HG03159 (cell line): ENCODE measurements around the gene CARMIL1.

Experiments
- ATAC-seq: cut with Tn5 transposase; IDR thresholded peaks from one replicate; pipeline ENCODE4 v1.9.1; 2021; ENCODE audit warnings: mild to moderate bottlenecking, moderate library complexity; ENCODE audit not compliant: unreplicated experiment

The CARMIL1 gene

GRCh38 chr6:25332165-25332564, 53.0 kb downstream of the CARMIL1 start:
- ATAC-seq, result no peak

DNA sequence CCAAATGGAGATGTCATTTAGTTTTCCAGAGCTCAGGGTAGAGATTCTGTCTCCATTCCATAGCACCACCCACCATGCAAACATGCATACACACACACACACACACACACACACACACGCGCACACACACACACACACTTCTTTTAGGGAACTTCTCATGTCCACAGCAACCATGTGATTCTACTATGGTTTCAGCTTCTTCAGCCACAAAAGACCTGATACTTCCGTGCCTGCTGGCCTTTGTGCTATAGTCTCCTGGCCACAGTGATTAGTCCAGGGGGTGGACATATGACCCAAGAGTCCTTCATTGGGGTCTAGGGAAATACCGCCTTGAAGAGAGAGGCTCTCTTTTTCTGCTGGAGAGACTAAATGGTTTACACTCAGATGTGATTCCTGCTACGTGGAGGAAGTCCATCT, 53.5 kb downstream of the CARMIL1 start:
- no peak for ATAC-seq

- no peak for ATAC-seq
Observed at GRCh38 chr6:25333471-25333870, 54.3 kb downstream of the CARMIL1 start.

- no peak for ATAC-seq
Observed at GRCh38 chr6:25334793-25335192, 55.6 kb downstream of the CARMIL1 start.

DNA sequence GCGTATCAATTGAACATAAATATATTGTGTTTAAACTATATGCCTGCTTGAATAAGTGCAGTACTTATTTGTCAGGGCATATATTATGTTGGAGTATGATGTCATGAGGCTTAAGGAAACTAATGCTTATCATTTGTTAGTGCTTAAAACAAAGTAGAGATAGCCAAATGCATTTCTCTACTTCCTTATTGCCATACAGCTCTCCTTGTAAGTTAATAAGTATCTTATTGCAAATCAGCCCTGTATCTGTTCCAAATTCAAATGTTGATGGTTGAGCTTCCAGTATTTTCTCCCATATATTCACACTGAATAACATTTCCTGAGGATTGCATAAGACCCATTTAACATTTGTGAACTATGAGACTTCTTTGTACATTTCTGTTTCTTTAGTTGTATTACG, 57.8 kb downstream of the CARMIL1 start:
- ATAC-seq, result no peak

DNA sequence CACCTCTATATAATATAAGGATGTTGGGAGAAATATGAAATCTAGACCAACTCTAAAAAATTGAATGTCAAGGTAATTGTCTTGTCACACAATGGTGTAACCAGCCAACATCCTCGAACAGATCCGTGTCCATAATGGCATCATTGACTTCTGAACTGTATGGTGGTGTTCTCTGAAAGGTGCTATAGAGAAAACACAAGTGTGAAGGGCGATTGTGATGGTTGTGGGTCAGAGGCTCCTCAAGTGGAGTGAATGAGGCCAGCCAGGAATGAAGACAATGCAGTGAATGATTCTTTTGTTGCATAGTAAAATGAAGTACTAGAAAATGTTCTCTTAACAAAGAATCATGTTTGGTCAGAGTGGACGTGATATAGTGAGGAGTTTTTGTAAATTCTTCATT, 58.3 kb downstream of the CARMIL1 start:
- ATAC-seq, result no peak

DNA sequence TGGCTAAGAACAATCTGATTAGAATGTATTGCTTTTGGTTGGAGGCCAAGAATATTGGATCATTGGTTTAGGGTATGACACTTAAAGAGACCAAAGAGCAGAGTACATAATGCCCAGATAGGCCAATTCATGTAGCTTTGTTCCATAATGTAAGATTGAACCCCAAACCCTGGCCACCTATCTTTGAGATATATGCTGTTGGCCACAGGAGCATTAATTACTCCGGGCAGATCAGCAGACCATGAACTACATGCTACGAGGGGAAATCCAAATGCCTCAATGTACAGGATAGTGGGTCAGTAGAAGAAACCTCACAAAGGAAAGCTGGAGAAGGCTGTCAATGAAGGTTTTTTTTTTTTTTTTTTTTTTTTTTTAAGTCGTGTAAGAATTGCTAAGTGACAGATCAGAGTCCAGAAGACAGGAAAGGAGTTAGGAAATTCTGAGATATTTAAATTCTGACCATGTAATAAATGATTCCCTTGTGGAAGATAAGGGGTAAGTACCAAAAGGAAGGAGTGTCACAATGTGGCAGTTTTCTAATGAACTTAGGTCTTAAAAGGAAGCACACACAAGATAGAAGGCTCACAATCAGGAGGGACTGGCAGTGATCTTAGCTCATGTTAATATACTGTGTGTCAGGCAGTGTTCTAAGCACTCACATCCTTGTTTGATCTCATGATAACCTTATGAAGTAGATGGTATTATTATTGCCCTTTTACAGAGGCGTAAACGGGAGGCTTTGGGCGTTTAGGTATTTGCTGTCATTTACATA, 61.4 kb downstream of the CARMIL1 start:
- peak; percentile 33 for ATAC-seq

DNA sequence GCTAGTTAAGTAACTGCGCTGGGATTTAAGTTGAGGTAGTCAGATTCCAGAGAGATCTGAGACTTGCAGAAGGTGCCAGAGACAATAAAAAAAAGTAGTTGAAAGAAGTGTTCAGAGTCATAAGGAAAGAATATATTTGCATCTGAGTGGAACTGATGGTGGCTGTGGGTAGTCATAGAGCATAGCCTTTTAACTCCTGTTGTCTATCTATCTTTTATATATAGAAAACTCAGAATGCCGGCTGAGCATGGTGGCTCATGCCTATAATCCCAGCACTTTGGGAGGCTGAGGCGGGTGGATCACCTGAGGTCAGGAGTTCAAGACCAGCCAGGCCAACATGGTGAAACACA, 62.0 kb downstream of the CARMIL1 start:
- ATAC-seq, result peak; percentile 50

GRCh38 chr6:25341923-25342619, 62.9 kb downstream of the CARMIL1 start:
- no peak for ATAC-seq

- ATAC-seq, result no peak
Observed at GRCh38 chr6:25342802-25343201, 63.6 kb downstream of the CARMIL1 start.

- ATAC-seq, result no peak
Observed at GRCh38 chr6:25343984-25344383, 64.8 kb downstream of the CARMIL1 start.

DNA sequence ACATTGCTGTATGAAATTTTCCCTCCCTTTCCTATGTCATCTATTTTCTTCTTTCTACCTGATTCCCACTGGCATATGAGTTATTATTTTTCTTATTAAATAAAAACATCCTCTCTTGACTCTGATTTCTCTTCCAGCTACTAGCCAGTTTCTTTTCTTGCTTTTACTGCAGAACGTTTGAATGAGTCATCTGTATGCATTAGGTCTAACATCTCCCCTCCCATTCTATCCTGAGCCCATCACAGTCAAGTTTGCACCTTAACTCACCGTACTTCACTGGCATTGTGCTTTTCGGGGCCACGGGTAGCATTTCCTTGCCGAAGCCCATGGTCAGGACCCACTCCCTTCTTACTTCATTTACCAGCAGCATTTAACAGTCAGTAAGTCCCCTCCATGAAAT, 65.7 kb downstream of the CARMIL1 start:
- ATAC-seq, result no peak

DNA sequence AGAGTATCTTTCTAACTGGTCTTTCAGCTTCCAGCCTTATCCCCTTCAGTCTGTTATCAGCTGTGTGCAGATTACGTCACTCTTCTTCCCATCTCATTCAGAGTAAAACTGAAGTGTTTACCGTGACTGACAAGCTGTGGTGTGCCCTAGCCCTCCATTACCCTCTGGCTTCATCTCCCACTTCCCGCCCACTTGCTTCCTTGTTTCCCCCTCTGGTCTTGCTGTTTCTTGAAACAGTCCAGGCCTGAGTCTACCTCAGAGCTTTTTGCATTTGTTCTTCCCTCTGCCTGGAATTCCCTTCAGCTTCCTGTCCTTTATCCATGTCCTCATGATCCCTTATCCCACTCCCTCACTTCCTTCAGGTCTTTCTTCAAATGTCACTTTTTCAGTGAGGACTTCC, 66.9 kb downstream of the CARMIL1 start:
- ATAC-seq, result no peak

GRCh38 chr6:25350573-25350972, 71.4 kb downstream of the CARMIL1 start:
- ATAC-seq, result no peak

DNA sequence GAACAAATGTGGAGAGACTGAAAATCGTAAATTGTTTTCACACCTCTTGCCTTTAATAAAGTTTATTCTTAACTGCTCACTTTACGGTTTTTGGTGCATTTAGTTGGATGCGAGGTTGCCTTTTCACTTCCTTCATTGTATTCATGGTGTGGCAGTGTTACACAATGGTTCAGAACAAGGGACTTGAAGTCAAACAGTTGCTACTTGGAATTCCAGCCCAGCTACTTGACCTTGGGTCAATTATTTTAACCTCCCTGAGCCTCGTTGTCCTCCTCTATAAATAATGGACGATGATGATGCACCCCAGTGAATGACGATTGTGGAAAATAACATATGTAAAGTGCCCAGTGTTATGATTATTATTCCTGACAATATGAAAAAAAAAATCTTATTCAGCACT, 72.3 kb downstream of the CARMIL1 start:
- no peak for ATAC-seq

GRCh38 chr6:25352285-25352684, 73.1 kb downstream of the CARMIL1 start:
- ATAC-seq, result no peak

GRCh38 chr6:25354078-25354932, 75.1 kb downstream of the CARMIL1 start:
- ATAC-seq, result no peak

DNA sequence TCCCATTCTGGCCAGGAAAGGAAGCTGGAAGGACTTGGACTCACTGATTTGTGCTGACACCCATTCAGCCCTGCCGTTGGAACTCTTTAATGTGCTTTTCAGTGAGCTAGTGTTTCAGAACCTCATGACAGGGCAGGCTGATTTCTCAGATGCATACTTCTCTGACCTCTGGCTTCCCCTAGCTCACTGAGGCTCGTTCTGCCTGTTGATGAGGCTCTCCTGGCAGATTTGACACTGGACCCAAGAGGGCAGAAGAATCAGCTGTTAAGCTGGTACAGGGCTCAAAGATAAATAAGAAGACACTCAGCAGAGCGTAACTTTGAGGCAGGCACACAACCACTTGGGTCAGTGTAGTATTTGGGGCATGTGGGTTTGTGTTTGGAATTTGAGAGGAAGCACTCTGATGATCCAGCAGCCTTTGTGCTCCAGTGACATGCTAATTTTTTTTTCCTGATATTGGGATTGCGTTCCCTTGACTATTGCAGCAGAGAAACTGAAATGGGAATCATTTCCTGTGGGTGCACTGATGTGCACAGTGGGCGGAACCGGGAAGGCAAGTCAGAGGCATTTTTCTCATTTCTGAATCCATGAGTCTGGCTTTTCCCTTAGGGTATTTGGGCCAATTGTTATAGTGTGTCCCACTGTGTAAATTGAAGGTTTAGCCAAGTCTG, 80.2 kb downstream of the CARMIL1 start:
- no peak for ATAC-seq

- ATAC-seq, result no peak
Observed at GRCh38 chr6:25359891-25360290, 80.7 kb downstream of the CARMIL1 start.

GRCh38 chr6:25360621-25361020, 81.4 kb downstream of the CARMIL1 start:
- no peak for ATAC-seq

DNA sequence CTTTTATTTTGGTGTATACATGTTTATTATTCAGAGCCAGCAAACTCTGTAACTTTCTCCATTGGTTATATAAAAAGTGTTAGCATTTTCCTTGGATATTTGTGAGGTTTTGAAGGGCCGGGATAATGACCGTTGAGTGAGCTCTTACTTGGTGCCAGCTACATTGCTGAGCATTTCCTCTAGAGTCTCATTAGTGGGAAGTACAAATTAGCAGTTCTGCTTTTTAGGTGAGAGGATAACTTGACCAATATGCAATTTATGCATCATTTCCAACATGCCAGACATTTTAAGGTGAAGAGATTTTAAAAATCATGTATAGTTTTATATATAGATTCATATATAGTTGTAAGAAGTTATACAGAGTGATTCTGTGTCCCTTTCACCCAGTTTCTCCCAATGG, 84.3 kb downstream of the CARMIL1 start:
- ATAC-seq, result no peak
